GM23248 (cell line): Measurements from ENCODE around the gene EPG5.

Experiments
- EZH2 ChIP-seq: fragments of 200-600 bp; sonication (generic); IDR thresholded peaks from 2 replicates; pipeline ENCODE4 v1.6.1; 2018; ENCODE audit warnings: antibody characterized with exemption, mild to moderate bottlenecking; ENCODE audit not compliant: insufficient read depth, poor library complexity, severe bottlenecking
- EZH2phosphoT487 ChIP-seq: fragments of 200-600 bp; sonication (generic); IDR thresholded peaks from 2 replicates; pipeline ENCODE4 v1.6.1; 2018; ENCODE audit warnings: antibody characterized with exemption, moderate library complexity, mild to moderate bottlenecking, low read depth; ENCODE audit not compliant: insufficient read depth

DNA sequence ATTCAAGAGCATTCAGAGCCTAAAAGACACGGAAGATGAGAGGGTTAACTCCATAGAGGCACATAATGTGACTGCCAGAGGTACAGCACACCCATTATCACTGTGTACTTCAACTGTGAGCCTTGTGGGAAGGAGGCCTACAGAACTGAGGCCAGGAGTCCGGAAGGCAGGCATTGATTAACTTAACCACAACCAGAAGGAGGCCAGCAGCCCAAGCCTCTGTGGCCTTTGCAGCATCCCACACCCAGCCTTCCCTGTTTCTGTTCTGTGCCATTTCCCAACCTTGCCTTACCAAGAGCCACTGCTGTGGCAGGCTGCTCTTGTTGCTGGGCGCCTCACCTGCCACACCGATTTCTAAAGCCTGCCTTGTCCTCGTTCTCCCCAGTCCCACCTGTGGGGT, 114.5 kb downstream of the EPG5 start:
- no peak for TF ChIP-seq EZH2
- no peak for TF ChIP-seq EZH2phosphoT487
